ENCODE measurements around the gene LRRC8D. TPM values are rescaled to one million over a fixed set of nuclear protein-coding genes. Genes with fewer than 3 reads are reported as not detected.

LRRC8D gene
- total and polyA plus RNA-seq, 2 experiments from 2014 or later: 30.1 to 30.7 TPM

DNA sequence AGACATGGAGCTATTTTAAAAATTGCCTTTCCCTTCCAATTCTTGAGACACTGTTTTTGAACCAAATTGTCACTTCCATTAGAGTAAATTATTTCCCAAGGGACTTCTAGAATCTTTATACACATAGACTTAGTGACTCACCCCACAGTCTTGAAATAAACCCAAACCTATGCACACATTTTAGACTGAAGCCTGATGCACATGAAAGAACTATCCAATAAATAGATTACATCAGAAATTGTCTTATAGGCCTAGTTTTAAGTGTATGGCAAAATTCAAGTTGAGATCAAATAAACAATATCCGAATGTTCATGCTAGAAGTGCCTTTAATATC is 141.9 kb downstream of the LRRC8D start:
- Histone ChIP-seq H4K20me1 (ENCODE audit: insufficient read depth) (no peaks in the 10 kb centered on the region), H3K4me2 (ENCODE audit: unreplicated experiment) (peak overlapping the region; percentile 17), H3K79me2 (ENCODE audit: insufficient read depth) (no peaks in the 10 kb centered on the region), H3K9ac (no peak overlapping the region), H2AFZ (no peak overlapping the region), H3F3A (ENCODE audit: insufficient read depth) (peaks cover 7% of the 10 kb centered on the region; the same call in 1 of the 2 replicates), H3K4me3 (no peak overlapping the region), H3K27me3 (replicated peaks; ENCODE audit: insufficient read depth) (no peaks in the 10 kb centered on the region), H3K9me2 (ENCODE audit: insufficient read depth) (no peaks in the 10 kb centered on the region), H3K36me3 (ENCODE audit: low read depth) (no peaks in the 10 kb centered on the region), H3K9me3 (ENCODE audit: low read depth) (no peaks in the 10 kb centered on the region), H3K27ac (no peak overlapping the region), H3K4me1 (ENCODE audit: insufficient read depth) (peaks cover 12% of the 10 kb centered on the region)
- DNase-seq: peak; percentile 65
- no peak for TF ChIP-seq EZH2 (IDR thresholded peaks at IDR 0.05; ENCODE audit: insufficient read depth, poor library complexity, severe bottlenecking)
- no peak for TF ChIP-seq EZH2phosphoT487 (IDR thresholded peaks at IDR 0.05; ENCODE audit: insufficient read depth, low read depth)
- 82 to 88% methylated on average over 1 of the region's 1 CpG for WGBS, 2 experiments (ENCODE audit: low coverage in 1 of 2, low lambda C conversion rate in 2 of 2, missing lambda C conversion rate in 2 of 2)
- in situ Hi-C loops (cut with MboI): no loop called here

DNA sequence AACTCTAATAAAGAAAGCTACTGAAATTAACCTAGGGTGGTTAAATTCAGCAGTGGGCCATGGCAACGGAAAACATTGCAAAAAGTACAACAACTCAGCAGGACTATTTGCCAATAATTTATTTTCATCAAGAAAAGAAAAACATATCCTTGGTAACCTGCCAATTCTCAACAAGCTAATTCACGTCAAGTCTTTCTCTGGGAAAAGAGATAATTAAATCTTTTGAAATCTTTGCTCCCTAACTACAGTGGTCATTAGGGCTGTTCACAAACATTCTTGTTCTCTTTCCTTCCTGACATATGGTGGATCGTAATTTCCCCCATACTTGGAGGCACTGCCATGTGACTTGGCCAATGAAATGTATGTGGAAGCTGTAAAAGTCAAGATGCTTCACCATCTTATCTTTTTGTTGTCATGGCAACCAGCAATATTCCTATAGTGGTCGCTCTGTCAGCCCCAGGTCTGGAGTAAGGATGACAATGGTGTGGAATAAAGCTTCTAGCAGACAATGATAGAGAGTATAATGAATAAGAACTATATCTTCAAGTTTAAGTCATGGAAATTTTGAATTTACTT is 144.4 kb downstream of the LRRC8D start:
- peaks cover 12% of the 10 kb centered on the region for H3K4me1 ChIP-seq (ENCODE audit: insufficient read depth)
- no peak overlapping the region for H3K9ac ChIP-seq
- H3K9me2 ChIP-seq (ENCODE audit: insufficient read depth): no peaks in the 10 kb centered on the region
- no peak overlapping the region for H3K4me3 ChIP-seq
- no peak overlapping the region for H2AFZ ChIP-seq
- no peaks in the 10 kb centered on the region for H4K20me1 ChIP-seq (ENCODE audit: insufficient read depth)
- H3K79me2 ChIP-seq (ENCODE audit: insufficient read depth): no peaks in the 10 kb centered on the region
- 59 to 63% methylated on average over 4 of the region's 4 CpGs for WGBS, 2 experiments (ENCODE audit: low coverage in 1 of 2, low lambda C conversion rate in 2 of 2, missing lambda C conversion rate in 2 of 2)
- no peaks in the 10 kb centered on the region for H3K9me3 ChIP-seq (ENCODE audit: low read depth)
- H3K27ac ChIP-seq: no peak overlapping the region
- in situ Hi-C loops (cut with MboI): no loop called here
- peaks cover 7% of the 10 kb centered on the region; the same call in 1 of the 2 replicates for H3F3A ChIP-seq (ENCODE audit: insufficient read depth)
- no peak for DNase-seq
- TF ChIP-seq EZH2 (IDR thresholded peaks at IDR 0.05; ENCODE audit: insufficient read depth, poor library complexity, severe bottlenecking): no peak
- TF ChIP-seq EZH2phosphoT487 (IDR thresholded peaks at IDR 0.05; ENCODE audit: insufficient read depth, low read depth): no peak
- H3K27me3 ChIP-seq (replicated peaks; ENCODE audit: insufficient read depth): no peaks in the 10 kb centered on the region
- H3K4me2 ChIP-seq (ENCODE audit: unreplicated experiment): no peak overlapping the region
- no peaks in the 10 kb centered on the region for H3K36me3 ChIP-seq (ENCODE audit: low read depth)

DNA sequence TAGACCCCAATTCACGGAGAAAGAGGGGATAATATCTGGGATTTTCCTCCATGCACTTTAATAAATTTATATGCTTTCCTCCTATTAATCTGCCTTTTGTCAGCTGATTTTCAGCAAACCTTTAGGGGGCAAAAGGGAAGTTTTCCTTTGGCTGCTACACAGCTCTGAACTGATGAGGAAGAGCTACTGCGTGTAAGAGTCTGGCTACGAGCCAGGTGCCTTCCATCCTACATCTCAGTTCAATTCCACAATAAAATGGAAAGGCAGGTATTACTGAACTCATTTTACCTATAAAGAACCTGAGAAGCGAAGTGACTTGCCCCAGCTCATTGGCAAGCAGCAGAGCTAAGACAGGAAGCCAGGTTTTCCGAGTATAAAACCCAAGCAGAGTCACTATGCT is 145.8 kb downstream of the LRRC8D start:
- Histone ChIP-seq H3F3A (ENCODE audit: insufficient read depth) (peaks cover 8% of the 10 kb centered on the region; the same call in 1 of the 2 replicates), H4K20me1 (ENCODE audit: insufficient read depth) (no peaks in the 10 kb centered on the region), H2AFZ (no peak overlapping the region), H3K4me1 (ENCODE audit: insufficient read depth) (peaks cover 16% of the 10 kb centered on the region), H3K9ac (no peak overlapping the region), H3K4me3 (no peak overlapping the region), H3K4me2 (ENCODE audit: unreplicated experiment) (no peak overlapping the region), H3K27me3 (replicated peaks; ENCODE audit: insufficient read depth) (no peaks in the 10 kb centered on the region), H3K79me2 (ENCODE audit: insufficient read depth) (no peaks in the 10 kb centered on the region), H3K27ac (no peak overlapping the region), H3K36me3 (ENCODE audit: low read depth) (no peaks in the 10 kb centered on the region), H3K9me2 (ENCODE audit: insufficient read depth) (no peaks in the 10 kb centered on the region), H3K9me3 (ENCODE audit: low read depth) (no peaks in the 10 kb centered on the region)
- DNase-seq: no peak
- WGBS, 2 experiments (ENCODE audit: low coverage in 1 of 2, low lambda C conversion rate in 2 of 2, missing lambda C conversion rate in 2 of 2): 54 to 55% methylated on average over 5 of the region's 5 CpGs
- in situ Hi-C loops (cut with MboI): no loop called here
- no peak for TF ChIP-seq EZH2 (IDR thresholded peaks at IDR 0.05; ENCODE audit: insufficient read depth, poor library complexity, severe bottlenecking)
- TF ChIP-seq EZH2phosphoT487 (IDR thresholded peaks at IDR 0.05; ENCODE audit: insufficient read depth, low read depth): no peak

DNA sequence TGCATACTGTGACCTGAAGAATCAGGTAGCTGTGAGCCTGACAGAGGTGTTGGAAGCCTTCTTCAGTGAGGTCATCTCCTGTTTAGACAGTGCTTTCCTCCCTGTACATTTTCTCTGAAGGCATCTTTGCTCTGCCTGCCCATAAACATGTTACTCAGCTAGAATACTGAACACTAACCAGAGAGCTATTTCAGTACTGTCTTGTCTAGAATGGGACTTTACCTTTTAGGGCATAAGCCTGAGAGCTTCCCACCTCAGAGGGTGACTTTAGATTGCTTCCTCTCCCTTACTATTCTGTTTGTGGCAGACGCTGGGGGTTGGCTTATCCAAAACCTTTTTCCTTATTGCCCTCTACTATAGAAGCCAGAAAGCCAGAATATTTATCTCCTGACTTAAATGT is 150.8 kb downstream of the LRRC8D start:
- H3K79me2 ChIP-seq (ENCODE audit: insufficient read depth): no peaks in the 10 kb centered on the region
- H3K9ac ChIP-seq: no peak overlapping the region
- no peak overlapping the region for H2AFZ ChIP-seq
- TF ChIP-seq EZH2 (IDR thresholded peaks at IDR 0.05; ENCODE audit: insufficient read depth, poor library complexity, severe bottlenecking) (no peak), EZH2phosphoT487 (IDR thresholded peaks at IDR 0.05; ENCODE audit: insufficient read depth, low read depth) (no peak)
- no peak overlapping the region for H3K4me2 ChIP-seq (ENCODE audit: unreplicated experiment)
- peaks cover 17% of the 10 kb centered on the region; the same call in 1 of the 2 replicates for H3F3A ChIP-seq (ENCODE audit: insufficient read depth)
- H4K20me1 ChIP-seq (ENCODE audit: insufficient read depth): no peaks in the 10 kb centered on the region
- DNase-seq: no peak
- in situ Hi-C loops (cut with MboI): no loop called here
- 100% methylated on average over 1 of the region's 1 CpG for WGBS, 2 experiments (ENCODE audit: low coverage in 1 of 2, low lambda C conversion rate in 2 of 2, missing lambda C conversion rate in 2 of 2)
- H3K4me1 ChIP-seq (ENCODE audit: insufficient read depth): peaks cover 28% of the 10 kb centered on the region
- H3K27ac ChIP-seq: no peak overlapping the region
- H3K36me3 ChIP-seq (ENCODE audit: low read depth): no peaks in the 10 kb centered on the region
- no peaks in the 10 kb centered on the region for H3K27me3 ChIP-seq (replicated peaks; ENCODE audit: insufficient read depth)
- H3K9me3 ChIP-seq (ENCODE audit: low read depth): no peaks in the 10 kb centered on the region
- no peak overlapping the region for H3K4me3 ChIP-seq
- H3K9me2 ChIP-seq (ENCODE audit: insufficient read depth): no peaks in the 10 kb centered on the region

DNA sequence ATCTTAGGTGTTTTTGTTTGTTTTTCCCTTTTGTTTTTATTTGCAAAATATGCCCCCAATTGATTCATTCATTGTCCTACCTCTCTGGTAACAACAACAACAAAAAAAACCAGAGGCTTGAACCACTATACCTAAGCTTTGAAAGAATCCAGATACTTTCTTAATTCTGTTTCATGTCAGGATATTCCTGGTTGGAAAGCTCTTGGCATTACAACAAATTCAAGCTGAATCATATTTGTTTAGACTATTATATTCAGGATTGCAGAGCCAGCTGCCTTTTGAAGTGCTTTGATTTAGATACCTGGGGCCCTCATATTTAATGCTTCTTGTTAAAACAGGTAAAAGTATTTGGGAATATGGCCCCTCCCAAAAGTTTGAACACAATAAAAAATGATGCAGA is 151.2 kb downstream of the LRRC8D start:
- TF ChIP-seq EZH2 (IDR thresholded peaks at IDR 0.05; ENCODE audit: insufficient read depth, poor library complexity, severe bottlenecking): no peak
- no peak for TF ChIP-seq EZH2phosphoT487 (IDR thresholded peaks at IDR 0.05; ENCODE audit: insufficient read depth, low read depth)
- Histone ChIP-seq H2AFZ (no peak overlapping the region), H3K4me1 (ENCODE audit: insufficient read depth) (peaks cover 28% of the 10 kb centered on the region), H3K27ac (no peak overlapping the region), H3F3A (ENCODE audit: insufficient read depth) (peaks cover 17% of the 10 kb centered on the region; the same call in 1 of the 2 replicates), H3K9me3 (ENCODE audit: low read depth) (no peaks in the 10 kb centered on the region), H3K4me3 (no peak overlapping the region), H3K9me2 (ENCODE audit: insufficient read depth) (no peaks in the 10 kb centered on the region), H4K20me1 (ENCODE audit: insufficient read depth) (no peaks in the 10 kb centered on the region), H3K4me2 (ENCODE audit: unreplicated experiment) (no peak overlapping the region), H3K79me2 (ENCODE audit: insufficient read depth) (no peaks in the 10 kb centered on the region), H3K36me3 (ENCODE audit: low read depth) (no peaks in the 10 kb centered on the region), H3K9ac (no peak overlapping the region), H3K27me3 (replicated peaks; ENCODE audit: insufficient read depth) (no peaks in the 10 kb centered on the region)
- in situ Hi-C loops (cut with MboI): no loop called here
- no peak for DNase-seq

Measured in GM23248 (cell line).